Aorta (tissue), 5 donors: ENCODE results near the gene KRABD2.
A peak's percentile ranks its signal among the peaks of the same experiment; 100 is the strongest.
"Not testable (repeated sequence)": the region's sequence is repeated elsewhere in the genome, so short reads cannot be mapped to it uniquely, and the experiment has no call there.

Source experiments
- ATAC-seq: fragments of 200-7000 bp; cut with Tn5 transposase; one replicate; pipeline ENCODE4 v1.9.1; 2022; ENCODE audit warnings: moderate library complexity; ENCODE audit not compliant: low FRiP score
- DNase-seq, 2 donors: peaks; one replicate each; pipeline ENCODE4 v3.0.0-alpha.2; 2020
- H3K27ac ChIP-seq, 2 donors: one replicate each; pipeline ENCODE4 v1.5.1; 2013; ENCODE audit warnings: low read length in 2 of 2, mild to moderate bottlenecking in 2 of 2, moderate library complexity in 2 of 2, control low read depth in 1 of 2, inconsistent platforms in 1 of 2, low read depth in 1 of 2
- H3K27me3 ChIP-seq, 2 donors: one replicate each; pipeline ENCODE4 v1.6.1; 2013; ENCODE audit warnings: control low read depth in 1 of 2, low read length in 1 of 2, mild to moderate bottlenecking in 1 of 2, moderate library complexity in 1 of 2; ENCODE audit not compliant: insufficient read depth in 2 of 2, control insufficient read depth in 1 of 2
- H3K36me3 ChIP-seq, 2 donors: one replicate each; pipeline ENCODE4 v1.6.1; 2013; ENCODE audit warnings: control low read depth in 1 of 2, low read length in 1 of 2, mild to moderate bottlenecking in 1 of 2; ENCODE audit not compliant: insufficient read depth in 2 of 2, control insufficient read depth in 1 of 2
- H3K4me1 ChIP-seq, 2 donors: one replicate each; pipeline ENCODE4 v1.6.1; 2013; ENCODE audit warnings: low read length in 2 of 2, control low read depth in 1 of 2, mild to moderate bottlenecking in 1 of 2, moderate library complexity in 1 of 2; ENCODE audit not compliant: insufficient read depth in 2 of 2, control insufficient read depth in 1 of 2
- H3K4me3 ChIP-seq, 2 donors: one replicate each; pipeline ENCODE4 v1.5.1; 2013; ENCODE audit warnings: low read length in 2 of 2, control low read depth in 1 of 2, mild to moderate bottlenecking in 1 of 2
- H3K9me3 ChIP-seq: one replicate; pipeline ENCODE4 v1.6.1; 2013; ENCODE audit warnings: mild to moderate bottlenecking, low read length; ENCODE audit not compliant: control insufficient read depth
- WGBS, 2 donors: extraction: QIAGEN DNeasy Blood & Tissue Kit; methylation state at CpG; one replicate each; pipeline ENCODE4 v1.1.7; 2013; 5-methylcytosine and 5-hydroxymethylcytosine counted together
- intact Hi-C, 2 donors: fragments of 100-400 bp; cut with DNase I; formaldehyde crosslinking; loops; one replicate each; pipeline versions ENCODE4 v1.14.2 to v1.15.0; 2022
- donor health status: healthy with polysubstance abuse.
- donor health status: Bipolar disorder and iron deficiency.
- donor health status: DM: no; HTN: no; CAD: no.
- donor health status: DM: no; HTN: no; CAD: no.
- donor health status: DM: yes; HTN: yes; CAD: no.

Gene KRABD2

DNA sequence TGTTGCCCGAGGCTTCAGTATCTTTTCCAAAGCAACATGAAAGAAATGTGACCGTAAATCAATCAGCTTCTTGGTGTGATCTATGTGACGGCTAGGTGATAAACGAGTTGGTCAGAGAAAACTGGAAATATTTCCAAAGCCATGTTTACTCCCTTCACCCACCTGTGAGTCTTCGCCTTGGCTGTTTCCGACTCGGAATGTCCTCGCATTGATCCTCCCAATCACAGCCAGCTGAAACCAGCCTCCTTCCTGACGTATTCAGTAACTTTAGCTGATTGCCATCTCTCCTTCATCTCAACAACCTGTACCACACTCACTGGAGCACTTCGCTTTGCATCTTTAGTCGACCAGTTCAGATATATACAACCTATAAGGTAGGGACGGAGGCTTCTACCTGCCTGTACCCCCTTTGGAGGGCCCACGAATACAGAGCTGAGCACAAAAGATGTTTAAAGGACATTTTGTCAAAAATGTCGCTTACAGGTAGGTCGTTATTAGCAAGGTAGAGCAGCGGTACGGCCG, 705 bp downstream of the KRABD2 start:
- intact Hi-C loops, result no loop called here
- whole genome bisulfite sequencing, 2 donors, result 19 to 23% methylated on average over 18 of the region's 18 CpGs
- no peak for DNase-seq
- Histone ChIP-seq H3K27ac (no peak overlapping the region), H3K27me3 (no peaks in the 10 kb centered on the region), H3K9me3 (no peaks in the 10 kb centered on the region), H3K4me3 (peak overlapping the region; percentile 55 to 68), H3K36me3 (peaks cover 0 to 8% of the 10 kb centered on the region in 2 donors), H3K4me1 (peaks cover 0 to 2% of the 10 kb centered on the region in 2 donors)
- no peak for ATAC-seq

DNA sequence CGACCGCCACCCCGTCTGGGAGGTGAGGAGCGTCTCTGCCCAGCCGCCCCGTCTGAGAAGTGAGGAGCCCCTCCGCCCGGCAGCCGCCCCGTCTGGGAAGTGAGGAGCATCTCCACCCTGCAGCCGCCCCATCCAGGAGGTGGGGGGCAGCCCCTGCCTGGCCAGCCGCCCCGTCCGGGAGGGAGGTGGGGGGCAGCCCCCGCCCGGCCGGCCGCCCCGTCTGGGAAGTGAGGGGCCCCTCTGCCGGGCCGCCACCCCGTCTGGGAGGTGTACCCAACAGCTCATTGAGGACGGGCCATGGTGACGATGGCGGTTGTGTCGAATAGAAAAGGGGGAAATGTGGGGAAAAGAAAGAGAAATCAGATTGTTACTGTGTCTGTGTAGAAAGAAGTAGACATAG, 2.6 kb downstream of the KRABD2 start:
- ATAC-seq, H3K27ac ChIP-seq, DNase-seq, intact Hi-C loops, H3K9me3 ChIP-seq, H3K36me3 ChIP-seq, H3K27me3 ChIP-seq, H3K4me3 ChIP-seq, H3K4me1 ChIP-seq: not testable (repeated sequence)
- 92 to 94% methylated on average over 23 to 26 of the region's 26 CpGs for WGBS, 2 donors

DNA sequence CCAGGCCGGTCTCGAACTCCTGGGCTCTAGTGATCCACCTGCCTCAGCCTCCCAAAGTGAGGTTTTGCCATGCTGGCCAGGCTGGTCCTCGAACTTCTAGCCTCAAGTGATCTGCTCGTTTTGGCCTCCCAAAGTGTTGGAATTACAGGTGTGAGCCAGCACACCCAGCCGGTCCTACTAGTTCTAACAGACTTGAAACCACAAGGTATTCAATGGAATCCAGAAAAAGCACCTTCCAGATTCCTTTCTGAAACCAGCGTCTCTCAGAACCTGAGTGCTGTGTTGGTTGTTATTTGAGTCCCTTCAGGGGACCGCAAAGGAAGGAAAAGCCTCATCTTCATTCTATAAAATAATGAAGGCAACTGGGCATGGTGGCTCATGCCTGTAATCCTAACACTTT, 4.1 kb downstream of the KRABD2 start:
- peaks cover 0 to 2% of the 10 kb centered on the region in 2 donors for H3K4me1 ChIP-seq
- intact Hi-C loops, result no loop called here
- no peaks in the 10 kb centered on the region for H3K27me3 ChIP-seq
- H3K36me3 ChIP-seq, result peaks cover 3 to 4% of the 10 kb centered on the region in 2 donors
- ATAC-seq, result no peak
- WGBS, 2 donors, result 88 to 94% methylated on average over 7 of the region's 7 CpGs
- no peak overlapping the region for H3K4me3 ChIP-seq
- no peak for DNase-seq
- no peak overlapping the region for H3K27ac ChIP-seq
- no peaks in the 10 kb centered on the region for H3K9me3 ChIP-seq

DNA sequence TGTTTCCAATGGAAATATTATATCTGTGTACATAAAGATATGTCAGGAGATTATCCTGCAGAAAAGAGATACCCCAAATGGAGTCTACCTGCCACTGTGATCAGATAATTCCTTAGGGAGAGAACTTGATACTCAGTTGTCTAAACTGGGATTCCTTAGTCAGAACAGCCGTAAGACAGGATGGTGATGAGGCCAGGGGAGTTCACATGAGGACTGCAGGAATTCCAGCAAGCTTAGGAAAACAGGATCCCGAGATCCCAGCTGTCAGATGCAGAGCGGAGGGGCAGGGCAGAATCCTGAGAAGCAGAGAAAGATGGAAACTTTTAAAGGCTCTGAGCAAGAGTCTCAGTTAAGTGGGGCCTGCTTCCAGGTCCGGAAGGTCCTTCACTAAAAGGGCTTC, 4.7 kb downstream of the KRABD2 start:
- WGBS, 2 donors, result 62 to 66% methylated on average over 4 of the region's 4 CpGs
- no peaks in the 10 kb centered on the region for H3K9me3 ChIP-seq
- H3K4me1 ChIP-seq, result peaks cover 0 to 2% of the 10 kb centered on the region in 2 donors
- H3K36me3 ChIP-seq, result peaks cover 3 to 4% of the 10 kb centered on the region in 2 donors
- H3K27ac ChIP-seq, result no peak overlapping the region
- no peak for DNase-seq
- ATAC-seq, result no peak
- intact Hi-C loops, result no loop called here
- no peaks in the 10 kb centered on the region for H3K27me3 ChIP-seq
- no peak overlapping the region for H3K4me3 ChIP-seq

GRCh38 chr17:8369944-8370343, 6.6 kb downstream of the KRABD2 start:
- H3K9me3 ChIP-seq, result no peaks in the 10 kb centered on the region
- DNase-seq (no peak), ATAC-seq (no peak)
- 96% methylated on average over 8 of the region's 8 CpGs for WGBS, 2 donors
- no peak overlapping the region for H3K4me3 ChIP-seq
- intact Hi-C loops, result no loop called here
- no peaks in the 10 kb centered on the region for H3K4me1 ChIP-seq
- H3K27me3 ChIP-seq, result no peaks in the 10 kb centered on the region
- H3K27ac ChIP-seq, result no peak overlapping the region
- peaks cover 3 to 4% of the 10 kb centered on the region in 2 donors for H3K36me3 ChIP-seq

GRCh38 chr17:8368193-8368592, 8.3 kb downstream of the KRABD2 start:
- Histone ChIP-seq H3K4me1 (no peaks in the 10 kb centered on the region), H3K27ac (no peak overlapping the region), H3K36me3 (peaks cover 3 to 4% of the 10 kb centered on the region in 2 donors), H3K27me3 (no peaks in the 10 kb centered on the region), H3K4me3 (no peak overlapping the region), H3K9me3 (no peaks in the 10 kb centered on the region)
- WGBS, 2 donors, result 90 to 92% methylated on average over 3 of the region's 3 CpGs
- no peak for ATAC-seq
- DNase-seq, result no peak
- intact Hi-C loops, result no loop called here

DNA sequence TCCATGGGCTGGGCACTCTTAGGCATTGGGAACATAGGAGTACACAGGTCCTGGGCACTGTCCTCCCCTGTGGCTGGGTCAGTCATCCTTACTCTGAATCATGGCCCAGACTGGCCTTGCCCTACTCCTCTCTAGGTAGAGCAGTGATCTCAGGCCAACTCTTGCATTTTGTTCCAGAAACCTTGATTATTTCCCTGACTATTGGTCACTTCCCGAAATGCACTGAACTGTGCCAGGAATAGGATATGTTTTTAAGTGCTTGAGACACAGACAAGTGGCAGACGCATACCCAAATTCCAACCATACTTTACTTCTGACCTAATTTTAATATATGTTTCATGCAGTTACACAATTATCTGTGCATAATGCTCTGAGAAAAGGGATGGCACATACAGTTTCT, 10.3 kb downstream of the KRABD2 start:
- WGBS, 2 donors, result 34 to 39% methylated on average over 2 of the region's 2 CpGs
- H3K27me3 ChIP-seq, result no peaks in the 10 kb centered on the region
- no peaks in the 10 kb centered on the region for H3K9me3 ChIP-seq
- intact Hi-C loops, result no loop called here
- peaks cover 3 to 4% of the 10 kb centered on the region in 2 donors for H3K36me3 ChIP-seq
- no peak overlapping the region for H3K27ac ChIP-seq
- DNase-seq (no peak), ATAC-seq (peak; percentile 54)
- no peaks in the 10 kb centered on the region for H3K4me1 ChIP-seq
- no peak overlapping the region for H3K4me3 ChIP-seq

GRCh38 chr17:8365143-8365542, 11.4 kb downstream of the KRABD2 start:
- DNase-seq, result no peak
- Histone ChIP-seq H3K4me1 (no peaks in the 10 kb centered on the region), H3K9me3 (no peaks in the 10 kb centered on the region), H3K36me3 (peaks cover 3 to 4% of the 10 kb centered on the region in 2 donors), H3K4me3 (no peak overlapping the region), H3K27me3 (no peaks in the 10 kb centered on the region), H3K27ac (no peak overlapping the region)
- peak; percentile 68 for ATAC-seq
- intact Hi-C loops, result no loop called here
- WGBS, 2 donors, result 74 to 76% methylated on average over 1 of the region's 1 CpG

DNA sequence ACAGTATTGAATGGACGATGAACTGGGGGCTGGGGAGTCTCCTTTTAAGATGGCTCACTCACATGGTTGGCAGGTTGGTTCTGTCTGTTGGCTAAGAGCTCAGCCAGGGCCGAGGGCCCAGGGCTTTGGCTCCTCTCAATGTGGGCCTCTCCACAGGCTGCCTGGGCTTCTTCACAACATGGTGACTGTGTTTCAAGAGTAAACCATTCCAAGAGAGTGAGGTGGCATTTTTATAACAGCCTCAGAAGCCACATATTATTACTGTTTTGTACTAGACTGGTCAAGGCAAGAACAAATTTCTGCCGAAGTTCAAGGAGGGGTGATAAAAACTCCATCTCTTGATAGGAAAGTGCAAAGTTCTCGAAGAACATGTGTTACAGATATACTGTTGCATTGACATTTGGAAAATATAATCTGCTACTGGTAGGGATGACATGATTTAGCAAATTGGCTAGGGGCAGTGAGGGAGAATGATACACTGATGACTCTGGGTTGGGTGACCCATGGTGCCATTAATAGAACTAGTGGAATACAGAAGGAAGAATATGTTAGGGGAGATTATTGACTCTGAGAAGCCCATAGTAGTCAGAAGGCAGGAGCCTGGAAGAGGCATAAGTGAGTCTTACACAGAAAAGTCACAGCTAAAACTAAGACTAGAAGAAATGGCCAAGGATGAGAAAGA, 13.7 kb downstream of the KRABD2 start:
- Histone ChIP-seq H3K27me3 (no peaks in the 10 kb centered on the region), H3K9me3 (no peaks in the 10 kb centered on the region), H3K4me1 (no peaks in the 10 kb centered on the region), H3K4me3 (no peak overlapping the region), H3K27ac (no peak overlapping the region), H3K36me3 (no peaks in the 10 kb centered on the region)
- DNase-seq (no peak), ATAC-seq (no peak)
- intact Hi-C loops, result no loop called here
- 78 to 79% methylated on average over 4 of the region's 4 CpGs for WGBS, 2 donors
